Measurements from ENCODE around the gene ETFB. TPM values are rescaled to one million over a fixed set of nuclear protein-coding genes. Genes with fewer than 3 reads are reported as not detected.

ETFB gene
- total RNA-seq, 1 experiment from 2014 or later, result 140 TPM

DNA sequence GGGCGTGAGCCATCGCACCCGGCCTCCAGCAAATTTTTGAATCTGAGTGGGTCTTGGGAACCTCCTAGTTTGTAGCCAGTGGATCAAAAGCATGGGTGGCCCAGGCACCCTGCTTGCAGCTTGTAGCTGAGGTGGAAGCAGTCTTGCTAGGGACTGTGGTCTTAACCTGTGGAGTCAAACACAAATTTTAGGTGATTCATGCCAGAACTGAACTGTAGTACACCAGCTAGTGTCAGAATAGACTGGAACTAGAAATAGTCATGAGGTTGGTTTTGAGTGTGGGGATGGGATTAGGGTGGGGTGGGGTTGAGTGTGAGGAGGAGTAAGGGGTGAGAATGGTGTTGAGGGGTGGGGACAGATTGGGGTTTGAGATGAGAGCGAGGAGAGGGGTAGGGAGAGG is 15.8 kb upstream of the ETFB start:
- BruUV-seq (replicated peaks), result no TSS peak
- peaks cover 0 to 12% of the 10 kb centered on the region in 2 experiments; a peak in 2 of 4 replicates for H3K4me1 ChIP-seq (ENCODE audit: control insufficient read depth in 1 of 2, insufficient read depth in 2 of 2, low read length in 2 of 2)
- no peak for TF ChIP-seq SP1 (IDR thresholded peaks at IDR 0.05; ENCODE audit: low read depth)
- TF ChIP-seq EZH2 (IDR thresholded peaks at IDR 0.05), result no peak
- no peak for TF ChIP-seq POLR2A (IDR thresholded peaks at IDR 0.05; ENCODE audit: borderline replicate concordance, extremely low read depth, insufficient read depth, insufficient read length)
- TF ChIP-seq EGR1 (IDR thresholded peaks at IDR 0.05; ENCODE audit: low read depth), result no peak
- TF ChIP-seq, protein P1, sequence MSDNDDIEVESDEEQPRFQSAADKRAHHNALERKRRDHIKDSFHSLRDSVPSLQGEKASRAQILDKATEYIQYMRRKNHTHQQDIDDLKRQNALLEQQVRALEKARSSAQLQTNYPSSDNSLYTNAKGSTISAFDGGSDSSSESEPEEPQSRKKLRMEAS (IDR thresholded peaks at IDR 0.05), result no peak
- RAD21 ChIA-PET (ENCODE audit: low non-redundant PET in 1 of 2, low total read pairs in 2 of 2, uncharacterized antibody in 2 of 2, unreplicated experiment in 2 of 2), result no interaction called here
- no peak overlapping the region for H3K4me3 ChIP-seq (replicated peaks in 1 of 2; ENCODE audit: low read depth in 1 of 2, low read length in 2 of 2)
- no peaks in the 10 kb centered on the region for H3K36me3 ChIP-seq (ENCODE audit: control insufficient read depth in 1 of 2, insufficient read depth in 2 of 2, low read length in 2 of 2)
- no peak for DNase-seq (ENCODE audit: low read depth, low spot score)
- no peaks in the 10 kb centered on the region for H3K27me3 ChIP-seq (ENCODE audit: insufficient read depth, low read length)
- POLR2A ChIA-PET, result no interaction called here
- no peak overlapping the region for H3K4me2 ChIP-seq (ENCODE audit: low read length)
- intact Hi-C loops (cut with micrococcal nuclease), result no loop called here
- no peak overlapping the region for H3K27ac ChIP-seq (ENCODE audit: low read depth, low read length)
- no peak overlapping the region for H3K9ac ChIP-seq (ENCODE audit: low read length)
- H2AFZ ChIP-seq (ENCODE audit: low read depth, low read length, poor library complexity, severe bottlenecking), result no peak overlapping the region
- no peaks in the 10 kb centered on the region for H3K9me3 ChIP-seq (ENCODE audit: control insufficient read depth in 1 of 2, insufficient read depth in 1 of 2, low read depth in 1 of 2, low read length in 2 of 2)
- H3K79me2 ChIP-seq (ENCODE audit: insufficient read depth, low read length), result no peaks in the 10 kb centered on the region
- H4K20me1 ChIP-seq (ENCODE audit: insufficient read depth), result no peaks in the 10 kb centered on the region
- no peaks in the 10 kb centered on the region for H3K9me2 ChIP-seq (ENCODE audit: insufficient read depth)
- ATAC-seq, result no peak
- CTCF ChIA-PET, result no interaction called here

DNA sequence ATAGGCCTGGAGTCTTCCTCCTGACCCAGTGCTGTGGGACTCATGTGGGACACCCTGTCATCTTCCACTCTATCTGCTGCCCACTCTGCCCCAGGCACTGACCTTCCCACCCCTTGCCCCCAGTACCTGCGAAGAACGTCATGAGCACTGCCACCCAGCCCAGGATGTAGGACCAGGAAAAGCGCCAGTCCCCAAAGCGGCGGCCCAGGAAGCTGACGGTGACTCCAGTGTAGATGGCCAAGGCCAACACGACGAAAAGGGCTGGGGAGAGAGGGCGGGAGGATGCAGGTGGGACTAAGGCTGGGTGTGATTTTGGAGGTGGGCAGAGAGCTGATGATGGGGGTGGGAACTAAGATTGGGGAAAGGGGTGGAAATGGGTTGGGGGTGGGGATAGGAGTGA is 14.2 kb upstream of the ETFB start:
- Histone ChIP-seq H2AFZ (ENCODE audit: low read depth, low read length, poor library complexity, severe bottlenecking) (no peak overlapping the region), H3K27me3 (ENCODE audit: insufficient read depth, low read length) (no peaks in the 10 kb centered on the region), H3K36me3 (ENCODE audit: control insufficient read depth in 1 of 2, insufficient read depth in 2 of 2, low read length in 2 of 2) (no peaks in the 10 kb centered on the region), H3K79me2 (ENCODE audit: insufficient read depth, low read length) (no peaks in the 10 kb centered on the region), H3K9ac (ENCODE audit: low read length) (no peak overlapping the region), H3K4me3 (replicated peaks in 1 of 2; ENCODE audit: low read depth in 1 of 2, low read length in 2 of 2) (no peak overlapping the region), H3K4me2 (ENCODE audit: low read length) (peak overlapping the region; percentile 25; the same call in 1 of the 2 replicates), H4K20me1 (ENCODE audit: insufficient read depth) (no peaks in the 10 kb centered on the region), H3K4me1 (ENCODE audit: control insufficient read depth in 1 of 2, insufficient read depth in 2 of 2, low read length in 2 of 2) (peaks cover 0 to 12% of the 10 kb centered on the region in 2 experiments; a peak in 2 of 4 replicates), H3K9me3 (ENCODE audit: control insufficient read depth in 1 of 2, insufficient read depth in 1 of 2, low read depth in 1 of 2, low read length in 2 of 2) (no peaks in the 10 kb centered on the region), H3K9me2 (ENCODE audit: insufficient read depth) (no peaks in the 10 kb centered on the region), H3K27ac (ENCODE audit: low read depth, low read length) (no peak overlapping the region)
- intact Hi-C loops (cut with micrococcal nuclease), result no loop called here
- BruUV-seq (replicated peaks), result no TSS peak
- DNase-seq (ENCODE audit: low read depth, low spot score) (no peak), ATAC-seq (no peak)
- CTCF ChIA-PET, result no interaction called here
- RAD21 ChIA-PET (ENCODE audit: low non-redundant PET in 1 of 2, low total read pairs in 2 of 2, uncharacterized antibody in 2 of 2, unreplicated experiment in 2 of 2), result interaction anchor here in 1 of 2 experiments (0.7 kb wide), 1 partner anchor 16 kb away, joined by 4 read pairs; no protein-coding TSS in a partner anchor
- POLR2A ChIA-PET, result no interaction called here
- no peak for TF ChIP-seq SIN3A (IDR thresholded peaks at IDR 0.05; ENCODE audit: low read depth)
- TF ChIP-seq CEBPB (IDR thresholded peaks at IDR 0.05; ENCODE audit: low read depth), result no peak
- TF ChIP-seq ZFX (IDR thresholded peaks at IDR 0.05), result no peak
- TF ChIP-seq, protein P1 (IDR thresholded peaks at IDR 0.05), result no peak
- no peak for TF ChIP-seq ZNF274 (IDR thresholded peaks at IDR 0.05; ENCODE audit: low read depth, low read length)
- no peak for TF ChIP-seq RAD21 (IDR thresholded peaks at IDR 0.05; ENCODE audit: low read depth)
- TF ChIP-seq, protein P2, sequence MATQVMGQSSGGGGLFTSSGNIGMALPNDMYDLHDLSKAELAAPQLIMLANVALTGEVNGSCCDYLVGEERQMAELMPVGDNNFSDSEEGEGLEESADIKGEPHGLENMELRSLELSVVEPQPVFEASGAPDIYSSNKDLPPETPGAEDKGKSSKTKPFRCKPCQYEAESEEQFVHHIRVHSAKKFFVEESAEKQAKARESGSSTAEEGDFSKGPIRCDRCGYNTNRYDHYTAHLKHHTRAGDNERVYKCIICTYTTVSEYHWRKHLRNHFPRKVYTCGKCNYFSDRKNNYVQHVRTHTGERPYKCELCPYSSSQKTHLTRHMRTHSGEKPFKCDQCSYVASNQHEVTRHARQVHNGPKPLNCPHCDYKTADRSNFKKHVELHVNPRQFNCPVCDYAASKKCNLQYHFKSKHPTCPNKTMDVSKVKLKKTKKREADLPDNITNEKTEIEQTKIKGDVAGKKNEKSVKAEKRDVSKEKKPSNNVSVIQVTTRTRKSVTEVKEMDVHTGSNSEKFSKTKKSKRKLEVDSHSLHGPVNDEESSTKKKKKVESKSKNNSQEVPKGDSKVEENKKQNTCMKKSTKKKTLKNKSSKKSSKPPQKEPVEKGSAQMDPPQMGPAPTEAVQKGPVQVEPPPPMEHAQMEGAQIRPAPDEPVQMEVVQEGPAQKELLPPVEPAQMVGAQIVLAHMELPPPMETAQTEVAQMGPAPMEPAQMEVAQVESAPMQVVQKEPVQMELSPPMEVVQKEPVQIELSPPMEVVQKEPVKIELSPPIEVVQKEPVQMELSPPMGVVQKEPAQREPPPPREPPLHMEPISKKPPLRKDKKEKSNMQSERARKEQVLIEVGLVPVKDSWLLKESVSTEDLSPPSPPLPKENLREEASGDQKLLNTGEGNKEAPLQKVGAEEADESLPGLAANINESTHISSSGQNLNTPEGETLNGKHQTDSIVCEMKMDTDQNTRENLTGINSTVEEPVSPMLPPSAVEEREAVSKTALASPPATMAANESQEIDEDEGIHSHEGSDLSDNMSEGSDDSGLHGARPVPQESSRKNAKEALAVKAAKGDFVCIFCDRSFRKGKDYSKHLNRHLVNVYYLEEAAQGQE (IDR thresholded peaks at IDR 0.05; ENCODE audit: low read depth), result no peak
- TF ChIP-seq FOSL1 (IDR thresholded peaks at IDR 0.05; ENCODE audit: low read depth), result no peak
- TF ChIP-seq YY1 (IDR thresholded peaks at IDR 0.05; ENCODE audit: extremely low read depth, insufficient replicate concordance, low read depth, low read length), result no peak
- no peak for TF ChIP-seq TCF7L2 (IDR thresholded peaks at IDR 0.05; ENCODE audit: borderline replicate concordance, extremely low read depth, insufficient read depth, insufficient read length)
- TF ChIP-seq, protein P3, sequence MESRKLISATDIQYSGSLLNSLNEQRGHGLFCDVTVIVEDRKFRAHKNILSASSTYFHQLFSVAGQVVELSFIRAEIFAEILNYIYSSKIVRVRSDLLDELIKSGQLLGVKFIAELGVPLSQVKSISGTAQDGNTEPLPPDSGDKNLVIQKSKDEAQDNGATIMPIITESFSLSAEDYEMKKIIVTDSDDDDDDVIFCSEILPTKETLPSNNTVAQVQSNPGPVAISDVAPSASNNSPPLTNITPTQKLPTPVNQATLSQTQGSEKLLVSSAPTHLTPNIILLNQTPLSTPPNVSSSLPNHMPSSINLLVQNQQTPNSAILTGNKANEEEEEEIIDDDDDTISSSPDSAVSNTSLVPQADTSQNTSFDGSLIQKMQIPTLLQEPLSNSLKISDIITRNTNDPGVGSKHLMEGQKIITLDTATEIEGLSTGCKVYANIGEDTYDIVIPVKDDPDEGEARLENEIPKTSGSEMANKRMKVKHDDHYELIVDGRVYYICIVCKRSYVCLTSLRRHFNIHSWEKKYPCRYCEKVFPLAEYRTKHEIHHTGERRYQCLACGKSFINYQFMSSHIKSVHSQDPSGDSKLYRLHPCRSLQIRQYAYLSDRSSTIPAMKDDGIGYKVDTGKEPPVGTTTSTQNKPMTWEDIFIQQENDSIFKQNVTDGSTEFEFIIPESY (IDR thresholded peaks at IDR 0.05; ENCODE audit: extremely low read depth, insufficient replicate concordance, low read length), result no peak
- TF ChIP-seq EZH2phosphoT487 (IDR thresholded peaks at IDR 0.05; ENCODE audit: borderline replicate concordance), result no peak

Data from HCT116 (cell line).